ENCODE data around the gene TCF15. TPM values are rescaled to one million over a fixed set of nuclear protein-coding genes. Genes with fewer than 3 reads are reported as not detected.
A peak's percentile ranks its signal among the peaks of the same experiment; 100 is the strongest.

Gene TCF15
- total and polyA plus RNA-seq, 2 of the 8 experiments (the other 6 are each of a cell fraction or from before 2014, with no cell fraction given): 3.7 to 6.9 TPM

DNA sequence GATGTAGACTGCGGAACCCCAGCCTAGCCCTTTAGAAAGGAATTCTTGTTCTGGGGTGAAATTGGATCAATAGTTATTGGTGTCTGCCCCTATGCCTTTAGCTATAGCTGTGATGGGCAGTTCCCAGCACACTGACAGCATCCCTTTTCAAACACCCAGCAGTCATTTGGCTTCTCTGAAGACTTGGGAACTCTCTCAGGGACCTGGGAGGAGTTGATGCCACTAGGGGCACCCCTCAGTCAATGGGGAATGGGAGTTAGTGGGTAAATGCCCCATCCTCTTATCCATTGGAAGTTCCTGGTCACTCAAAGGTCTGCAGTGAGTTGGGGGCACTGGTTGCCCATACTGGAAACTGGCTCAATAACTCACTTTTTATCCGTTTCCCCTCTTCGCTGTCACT lies 34.9 kb downstream of the TCF15 start:
- Histone ChIP-seq H3K23ac (ENCODE audit: insufficient read length) (no peak overlapping the region), H2BK5ac (ENCODE audit: low read depth, low read length) (no peak overlapping the region), H3K14ac (ENCODE audit: insufficient read length) (no peak overlapping the region), H3K27ac (ENCODE audit: low read depth, low read length) (no peak overlapping the region), H3K4me3 (ENCODE audit: extremely low read depth in 1 of 4, insufficient read depth in 2 of 4, low read depth in 3 of 4, low read length in 4 of 4) (no peak overlapping the region), H2BK15ac (ENCODE audit: low read length) (no peak overlapping the region), H2AFZ (ENCODE audit: low read length) (no peak overlapping the region), H4K5ac (ENCODE audit: insufficient read length, low read depth, low read length) (no peak overlapping the region), H4K20me1 (replicated peaks in 1 of 2; ENCODE audit: control insufficient read depth in 1 of 2, insufficient read depth in 2 of 2, low read length in 2 of 2) (no peaks in the 10 kb centered on the region), H2AK5ac (ENCODE audit: low read depth, low read length) (no peak overlapping the region), H3K9me3 (ENCODE audit: insufficient read depth in 2 of 2, low read depth in 1 of 2, low read length in 1 of 2) (no peaks in the 10 kb centered on the region), H3K18ac (ENCODE audit: extremely low read depth, low read length) (no peak overlapping the region), H4K8ac (ENCODE audit: extremely low read depth, insufficient read depth, low read length) (no peak overlapping the region), H4K91ac (replicated peaks; ENCODE audit: insufficient read length, low read length) (no peak overlapping the region), H3K4me1 (replicated peaks in 1 of 4; ENCODE audit: control insufficient read depth in 3 of 4, insufficient read depth in 4 of 4, low read length in 3 of 4) (peaks cover 13 to 32% (median 16%) of the 10 kb centered on the region in 4 experiments), H3K27me3 (replicated peaks in 1 of 4; ENCODE audit: control insufficient read depth in 3 of 4, extremely low read depth in 1 of 4, insufficient read depth in 3 of 4, low read length in 3 of 4) (peaks cover 0 to 11% (median 3%) of the 10 kb centered on the region in 4 experiments; a peak in 5 of 7 replicates), H3K4me2 (ENCODE audit: insufficient read depth in 1 of 2, low read depth in 2 of 2, low read length in 2 of 2) (peak overlapping the region in 1 of 2 experiments; percentile 33; a peak in 1 of 4 replicates), H2BK20ac (ENCODE audit: low read length) (no peak overlapping the region), H3K9ac (replicated peaks in 1 of 4; ENCODE audit: extremely low read depth in 1 of 4, low read depth in 3 of 4, low read length in 3 of 4) (no peak overlapping the region), H3K23me2 (ENCODE audit: low read depth, low read length) (no peaks in the 10 kb centered on the region; the same call in 1 of the 2 replicates), H3K56ac (replicated peaks; ENCODE audit: insufficient read length, low read depth, low read length) (no peak overlapping the region), H3K79me2 (ENCODE audit: control insufficient read depth in 1 of 2, insufficient read depth in 2 of 2, low read length in 2 of 2) (no peaks in the 10 kb centered on the region), H3K36me3 (ENCODE audit: control insufficient read depth in 2 of 4, insufficient read depth in 4 of 4, low read length in 3 of 4) (no peaks in the 10 kb centered on the region), H3K79me1 (ENCODE audit: low read depth, low read length) (no peaks in the 10 kb centered on the region), H2BK120ac (replicated peaks; ENCODE audit: low read depth, low read length) (no peak overlapping the region), H3K4ac (replicated peaks; ENCODE audit: insufficient read length, low read depth, low read length) (no peak overlapping the region), H2BK12ac (ENCODE audit: low read depth, low read length) (no peak overlapping the region; the same call in 1 of the 2 replicates)
- no peak for DNase-seq (ENCODE audit: low read depth in 1 of 2, low spot score in 2 of 2)
- TF ChIP-seq, protein P1, sequence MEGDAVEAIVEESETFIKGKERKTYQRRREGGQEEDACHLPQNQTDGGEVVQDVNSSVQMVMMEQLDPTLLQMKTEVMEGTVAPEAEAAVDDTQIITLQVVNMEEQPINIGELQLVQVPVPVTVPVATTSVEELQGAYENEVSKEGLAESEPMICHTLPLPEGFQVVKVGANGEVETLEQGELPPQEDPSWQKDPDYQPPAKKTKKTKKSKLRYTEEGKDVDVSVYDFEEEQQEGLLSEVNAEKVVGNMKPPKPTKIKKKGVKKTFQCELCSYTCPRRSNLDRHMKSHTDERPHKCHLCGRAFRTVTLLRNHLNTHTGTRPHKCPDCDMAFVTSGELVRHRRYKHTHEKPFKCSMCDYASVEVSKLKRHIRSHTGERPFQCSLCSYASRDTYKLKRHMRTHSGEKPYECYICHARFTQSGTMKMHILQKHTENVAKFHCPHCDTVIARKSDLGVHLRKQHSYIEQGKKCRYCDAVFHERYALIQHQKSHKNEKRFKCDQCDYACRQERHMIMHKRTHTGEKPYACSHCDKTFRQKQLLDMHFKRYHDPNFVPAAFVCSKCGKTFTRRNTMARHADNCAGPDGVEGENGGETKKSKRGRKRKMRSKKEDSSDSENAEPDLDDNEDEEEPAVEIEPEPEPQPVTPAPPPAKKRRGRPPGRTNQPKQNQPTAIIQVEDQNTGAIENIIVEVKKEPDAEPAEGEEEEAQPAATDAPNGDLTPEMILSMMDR (IDR thresholded peaks at IDR 0.05; ENCODE audit: control extremely low read depth in 1 of 3, insufficient read depth in 1 of 3, low read depth in 1 of 3, low read length in 3 of 3): peak in 2 of 3 experiments; percentile 38 to 44; a peak in 2 of 4 replicates
- TF ChIP-seq RAD21 (IDR thresholded peaks at IDR 0.05 in 1 of 2, conservative IDR thresholded peaks at IDR 0.05 in 1 of 2; ENCODE audit: low read depth in 2 of 2, low read length in 2 of 2) (peak; percentile 5 to 22; a peak in 2 of 4 replicates), SIRT6 (IDR thresholded peaks at IDR 0.05; ENCODE audit: low read length) (no peak), SIX5 (IDR thresholded peaks at IDR 0.05; ENCODE audit: low read depth, low read length) (no peak)
- CTCF ChIA-PET (ENCODE audit: partially characterized antibody): interaction anchor here (0.7 to 8.8 kb wide), 15 partner anchors 10 to 158 kb away, joined by 3 to 73 read pairs (median 4); no protein-coding TSS in a partner anchor
- POLR2A ChIA-PET (ENCODE audit: partially characterized antibody): interaction anchor here (0.6 to 5.0 kb wide), 6 partner anchors 10 to 57 kb away, joined by 3 to 24 read pairs (median 4); partner anchors contain the start of gene CSNK2A1
- no peak for FAIRE-seq
- 98% methylated on average over 3 of the region's 3 CpGs; no CpG with 5 or more reads in 1 of the 2 experiments for WGBS, 2 experiments (ENCODE audit: extremely low coverage in 1 of 2, insufficient coverage in 1 of 2, insufficient read length in 1 of 2, insufficient replicate concordance in 2 of 2, low coverage in 1 of 2, low lambda C conversion rate in 2 of 2, missing lambda C conversion rate in 1 of 2)

Measured in H1 (cell line).